Measurements from ENCODE around the gene NMT2.
A peak's percentile ranks its signal among the peaks of the same experiment; 100 is the strongest.

- TF ChIP-seq POLR2AphosphoS5 (IDR thresholded peaks at IDR 0.05), result peak; percentile 3
- TF ChIP-seq, protein P1, sequence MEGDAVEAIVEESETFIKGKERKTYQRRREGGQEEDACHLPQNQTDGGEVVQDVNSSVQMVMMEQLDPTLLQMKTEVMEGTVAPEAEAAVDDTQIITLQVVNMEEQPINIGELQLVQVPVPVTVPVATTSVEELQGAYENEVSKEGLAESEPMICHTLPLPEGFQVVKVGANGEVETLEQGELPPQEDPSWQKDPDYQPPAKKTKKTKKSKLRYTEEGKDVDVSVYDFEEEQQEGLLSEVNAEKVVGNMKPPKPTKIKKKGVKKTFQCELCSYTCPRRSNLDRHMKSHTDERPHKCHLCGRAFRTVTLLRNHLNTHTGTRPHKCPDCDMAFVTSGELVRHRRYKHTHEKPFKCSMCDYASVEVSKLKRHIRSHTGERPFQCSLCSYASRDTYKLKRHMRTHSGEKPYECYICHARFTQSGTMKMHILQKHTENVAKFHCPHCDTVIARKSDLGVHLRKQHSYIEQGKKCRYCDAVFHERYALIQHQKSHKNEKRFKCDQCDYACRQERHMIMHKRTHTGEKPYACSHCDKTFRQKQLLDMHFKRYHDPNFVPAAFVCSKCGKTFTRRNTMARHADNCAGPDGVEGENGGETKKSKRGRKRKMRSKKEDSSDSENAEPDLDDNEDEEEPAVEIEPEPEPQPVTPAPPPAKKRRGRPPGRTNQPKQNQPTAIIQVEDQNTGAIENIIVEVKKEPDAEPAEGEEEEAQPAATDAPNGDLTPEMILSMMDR (IDR thresholded peaks at IDR 0.05), result peak in 2 of 4 experiments; percentile 52 to 53
These were observed 842 bp downstream of the NMT2 start for GRCh38 chr10:15167411-15168290.

Data from prostate gland (tissue), 2 donors.